ENCODE results near the gene TP73.

TP73 gene

GRCh38 chr1:3729594-3730542, 77.6 kb downstream of the TP73 start:
- no peak for DNase-seq
- in situ Hi-C loops (cut with HindIII; ENCODE audit: low pct_ligation_motif_present, low pct_unique_long_range_greater_than_20kb, low sequenced_read_pairs), result no loop called here

- no peak for DNase-seq
- in situ Hi-C loops (cut with HindIII; ENCODE audit: low pct_ligation_motif_present, low pct_unique_long_range_greater_than_20kb, low sequenced_read_pairs), result no loop called here
Measured at GRCh38 chr1:3730543-3731247, 78.4 kb downstream of the TP73 start.

- in situ Hi-C loops (cut with HindIII; ENCODE audit: low pct_ligation_motif_present, low pct_unique_long_range_greater_than_20kb, low sequenced_read_pairs), result no loop called here
- no peak for DNase-seq
Measured at GRCh38 chr1:3731583-3732433, 79.5 kb downstream of the TP73 start.

GRCh38 chr1:3732434-3733093, 80.2 kb downstream of the TP73 start:
- DNase-seq, result no peak
- in situ Hi-C loops (cut with HindIII; ENCODE audit: low pct_ligation_motif_present, low pct_unique_long_range_greater_than_20kb, low sequenced_read_pairs), result no loop called here

GRCh38 chr1:3733094-3733882, 81.0 kb downstream of the TP73 start:
- in situ Hi-C loops (cut with HindIII; ENCODE audit: low pct_ligation_motif_present, low pct_unique_long_range_greater_than_20kb, low sequenced_read_pairs), result no loop called here
- no peak for DNase-seq

- in situ Hi-C loops (cut with HindIII; ENCODE audit: low pct_ligation_motif_present, low pct_unique_long_range_greater_than_20kb, low sequenced_read_pairs), result no loop called here
- DNase-seq, result no peak
Measured at GRCh38 chr1:3733883-3734589, 81.7 kb downstream of the TP73 start.

GRCh38 chr1:3734602-3735001, 82.3 kb downstream of the TP73 start:
- in situ Hi-C loops (cut with HindIII; ENCODE audit: low pct_ligation_motif_present, low pct_unique_long_range_greater_than_20kb, low sequenced_read_pairs), result no loop called here
- no peak for DNase-seq

GRCh38 chr1:3735027-3735681, 82.8 kb downstream of the TP73 start:
- in situ Hi-C loops (cut with HindIII; ENCODE audit: low pct_ligation_motif_present, low pct_unique_long_range_greater_than_20kb, low sequenced_read_pairs), result no loop called here
- DNase-seq, result no peak

- DNase-seq, result no peak
- in situ Hi-C loops (cut with HindIII; ENCODE audit: low pct_ligation_motif_present, low pct_unique_long_range_greater_than_20kb, low sequenced_read_pairs), result no loop called here
Measured at GRCh38 chr1:3735688-3736087, 83.4 kb downstream of the TP73 start.

GRCh38 chr1:3736131-3736561, 83.8 kb downstream of the TP73 start:
- in situ Hi-C loops (cut with HindIII; ENCODE audit: low pct_ligation_motif_present, low pct_unique_long_range_greater_than_20kb, low sequenced_read_pairs), result no loop called here
- DNase-seq, result no peak

GRCh38 chr1:3736708-3737107, 84.4 kb downstream of the TP73 start:
- in situ Hi-C loops (cut with HindIII; ENCODE audit: low pct_ligation_motif_present, low pct_unique_long_range_greater_than_20kb, low sequenced_read_pairs), result no loop called here

GRCh38 chr1:3738943-3739342, 86.6 kb downstream of the TP73 start:
- in situ Hi-C loops (cut with HindIII; ENCODE audit: low pct_ligation_motif_present, low pct_unique_long_range_greater_than_20kb, low sequenced_read_pairs), result no loop called here
- no peak for DNase-seq

More at GRCh38 chr1:3736708-3737107, 84.4 kb downstream of the TP73 start:
- no peak for DNase-seq

- in situ Hi-C loops (cut with HindIII; ENCODE audit: low pct_ligation_motif_present, low pct_unique_long_range_greater_than_20kb, low sequenced_read_pairs), result no loop called here
- no peak for DNase-seq
Measured at GRCh38 chr1:3740042-3740441, 87.7 kb downstream of the TP73 start.

- in situ Hi-C loops (cut with HindIII; ENCODE audit: low pct_ligation_motif_present, low pct_unique_long_range_greater_than_20kb, low sequenced_read_pairs), result no loop called here
Measured at GRCh38 chr1:3740752-3741151, 88.4 kb downstream of the TP73 start.

GRCh38 chr1:3741566-3742438, 89.5 kb downstream of the TP73 start:
- in situ Hi-C loops (cut with HindIII; ENCODE audit: low pct_ligation_motif_present, low pct_unique_long_range_greater_than_20kb, low sequenced_read_pairs), result no loop called here
- no peak for DNase-seq

More at GRCh38 chr1:3740752-3741151, 88.4 kb downstream of the TP73 start:
- no peak for DNase-seq

Measured in ACHN (cell line).